Measurements from ENCODE around the gene TCEA3.

The TCEA3 gene

DNA sequence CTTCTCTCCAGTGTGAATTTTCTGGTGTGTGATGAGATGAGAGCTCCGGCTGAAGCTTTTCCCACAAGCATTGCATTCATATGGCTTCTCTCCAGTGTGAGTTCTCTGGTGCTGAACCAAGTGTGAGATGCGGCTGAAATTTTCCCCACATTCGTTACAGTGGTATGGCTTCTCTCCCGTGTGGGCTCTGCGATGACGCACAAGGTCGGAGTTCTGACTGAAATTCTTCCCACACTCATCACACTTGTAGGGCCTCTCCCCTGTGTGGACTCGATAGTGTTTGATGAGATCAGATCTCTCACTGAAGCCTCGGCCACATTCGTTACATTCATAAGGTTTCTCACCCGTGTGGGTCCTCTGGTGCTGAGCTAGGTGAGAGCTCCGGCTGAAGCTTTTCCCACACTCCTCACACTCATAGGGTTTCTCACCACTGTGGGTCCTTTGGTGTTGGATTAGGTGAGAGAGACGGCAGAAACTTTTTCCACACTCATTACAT is 62.3 kb downstream of the TCEA3 start:
- no peak for DNase-seq

DNA sequence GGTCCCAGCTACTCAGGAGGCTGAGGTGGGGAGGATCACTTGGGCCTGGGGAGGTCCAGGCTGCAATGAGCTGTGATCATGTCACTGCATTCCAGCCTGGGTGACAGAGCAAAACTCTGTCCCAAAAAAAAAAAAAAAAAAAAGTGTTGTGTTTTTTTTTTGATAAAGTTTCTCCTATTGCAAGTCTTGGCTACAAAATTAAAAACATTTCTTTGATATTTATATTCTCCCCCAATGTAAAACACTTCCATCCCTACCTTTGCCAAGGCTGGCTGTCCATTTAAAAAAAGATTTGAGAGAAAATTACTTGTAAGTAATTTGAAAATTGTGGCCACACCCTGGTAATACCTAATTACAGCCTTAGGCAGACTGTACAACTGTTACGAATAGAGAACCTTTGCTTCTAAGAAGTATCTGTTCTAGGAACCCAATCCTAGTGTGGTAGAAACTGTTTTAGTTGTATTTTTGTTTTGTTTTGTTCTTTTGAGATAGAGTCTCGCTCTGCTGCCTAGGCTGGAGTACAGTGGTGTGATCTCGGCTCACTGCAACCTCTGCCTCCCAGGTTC is 66.2 kb downstream of the TCEA3 start:
- DNase-seq, result no peak

DNA sequence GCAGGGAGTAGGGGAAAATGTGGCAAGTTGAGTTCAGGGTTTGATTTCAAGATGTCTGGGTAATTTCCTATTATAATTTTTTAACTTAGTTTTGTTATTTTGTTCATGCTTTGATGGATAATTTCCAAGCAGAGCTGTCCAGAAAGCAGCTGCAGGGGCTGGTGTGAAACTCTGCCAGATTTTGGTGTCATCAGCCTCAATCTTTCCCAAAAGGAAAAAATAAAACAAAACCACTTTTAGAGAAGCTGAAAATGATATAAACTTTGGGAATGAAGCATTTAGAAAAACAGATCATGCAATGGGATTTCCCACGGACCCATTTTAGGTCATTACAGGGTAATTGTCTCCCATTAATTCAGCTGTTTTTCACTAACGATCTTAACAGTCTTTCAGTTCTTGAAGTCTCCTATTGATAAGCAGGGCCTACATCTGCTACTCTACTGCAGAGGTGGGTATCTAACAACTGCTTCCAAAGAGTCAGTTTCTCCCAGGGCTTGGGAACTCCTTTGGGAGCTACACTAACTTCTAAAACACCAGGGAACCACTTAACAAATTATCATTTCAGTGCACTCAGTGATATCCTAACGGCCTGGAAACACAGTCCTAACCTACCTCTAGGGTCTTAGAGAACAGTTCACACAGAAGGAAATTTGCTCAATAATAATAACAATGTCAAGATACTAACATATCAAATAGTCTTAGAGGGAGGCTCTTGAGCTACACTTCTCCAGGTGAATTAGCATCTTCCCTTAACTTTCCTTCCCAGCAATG is 67.2 kb downstream of the TCEA3 start:
- no peak for DNase-seq

DNA sequence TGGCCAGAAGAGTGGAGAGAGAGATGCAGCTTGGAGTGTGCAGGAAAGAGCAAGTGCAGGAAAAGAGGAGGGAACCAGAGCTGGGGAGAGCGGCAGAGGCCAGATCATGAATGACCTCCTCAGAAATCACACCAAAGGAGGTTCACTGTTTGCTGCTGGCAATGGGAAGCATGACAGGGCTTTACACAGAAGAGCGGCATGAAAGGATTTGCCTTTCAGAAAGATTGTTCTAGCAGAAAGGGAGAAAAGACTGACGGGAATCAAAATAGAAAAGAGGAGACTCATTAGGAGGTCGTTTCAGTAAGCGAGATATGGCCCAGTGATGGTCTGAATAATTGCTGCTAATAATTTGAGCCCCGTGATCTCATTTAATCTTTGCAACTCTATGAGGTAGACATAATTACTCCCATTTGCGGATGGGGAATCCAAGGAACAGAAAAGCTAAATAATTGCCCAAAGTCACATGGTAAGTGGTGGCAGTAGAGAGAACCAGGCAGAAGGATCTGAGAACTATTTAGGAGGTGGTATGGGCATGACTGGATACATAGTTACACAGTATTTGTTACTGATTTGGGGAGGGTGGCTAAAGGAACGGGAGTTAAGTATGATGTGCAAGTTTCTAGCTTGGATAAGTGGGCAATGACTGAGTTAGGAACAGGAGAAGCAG is 67.9 kb downstream of the TCEA3 start:
- no peak for DNase-seq

DNA sequence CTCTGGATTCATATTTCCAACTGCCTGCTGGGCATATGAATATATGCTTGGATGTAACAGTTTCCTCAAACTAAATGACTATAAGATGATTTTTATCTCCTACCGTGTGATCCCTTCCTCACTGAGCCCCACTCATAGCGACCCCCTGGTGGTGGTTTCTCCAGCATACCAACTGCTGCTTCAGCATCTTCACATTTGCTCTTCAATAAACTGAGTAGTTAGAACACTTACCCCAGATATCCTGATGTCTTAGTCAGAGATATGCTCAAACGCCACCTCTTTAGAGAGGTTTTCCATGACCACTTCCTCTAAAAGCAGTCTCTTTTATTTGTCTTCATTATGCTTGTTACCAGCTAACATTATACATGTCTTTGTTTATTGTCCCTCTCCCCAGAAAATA is 70.3 kb downstream of the TCEA3 start:
- DNase-seq, result no peak

DNA sequence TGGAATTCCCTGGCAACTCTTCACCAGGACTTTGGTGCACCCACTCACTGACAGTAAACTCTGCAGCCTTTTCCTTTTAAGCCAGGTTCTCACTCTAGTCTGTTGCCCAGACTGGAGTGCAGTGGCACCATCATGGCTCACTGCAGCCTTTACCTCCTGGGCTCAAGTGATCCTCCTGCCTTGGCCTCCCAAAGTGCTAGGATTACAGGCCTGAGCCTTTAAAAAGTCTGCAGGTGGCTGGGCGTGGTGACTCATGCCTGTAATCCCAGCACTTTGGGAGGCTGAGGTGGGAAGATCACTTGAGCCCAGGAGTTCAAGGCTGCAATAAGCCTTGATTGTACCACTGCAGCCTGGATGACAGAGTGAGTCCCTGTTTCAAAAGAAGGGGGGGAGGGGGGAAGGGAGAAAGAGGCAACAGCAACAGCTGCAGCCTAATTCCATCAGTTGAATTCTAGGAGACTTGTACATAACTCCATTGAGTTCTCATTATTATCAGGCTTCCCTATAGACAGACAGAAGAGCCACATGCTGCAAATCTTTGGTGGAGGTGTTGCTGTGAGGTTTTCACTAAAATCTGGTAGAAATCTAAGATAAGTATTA is 72.4 kb downstream of the TCEA3 start:
- no peak for DNase-seq

DNA sequence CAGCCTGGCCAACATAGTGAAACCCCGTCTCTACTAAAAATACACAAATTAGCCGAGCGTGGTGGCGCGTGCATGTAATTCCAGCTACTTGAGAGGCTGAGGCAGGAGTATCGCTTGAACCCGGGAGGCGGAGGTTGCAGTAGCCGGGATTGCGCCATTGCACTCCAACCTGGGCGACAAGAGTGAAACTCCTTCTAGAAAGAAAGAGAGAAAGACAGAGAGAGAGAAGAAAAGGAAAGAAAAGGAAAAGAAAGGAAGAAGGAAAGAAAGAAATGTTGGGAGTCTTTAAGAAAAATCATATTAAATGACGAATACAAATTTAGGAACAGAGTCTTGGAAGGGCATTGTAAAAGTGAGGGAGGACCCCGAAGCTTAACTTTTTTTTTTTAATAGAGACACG is 78.6 kb downstream of the TCEA3 start:
- DNase-seq, result no peak

DNA sequence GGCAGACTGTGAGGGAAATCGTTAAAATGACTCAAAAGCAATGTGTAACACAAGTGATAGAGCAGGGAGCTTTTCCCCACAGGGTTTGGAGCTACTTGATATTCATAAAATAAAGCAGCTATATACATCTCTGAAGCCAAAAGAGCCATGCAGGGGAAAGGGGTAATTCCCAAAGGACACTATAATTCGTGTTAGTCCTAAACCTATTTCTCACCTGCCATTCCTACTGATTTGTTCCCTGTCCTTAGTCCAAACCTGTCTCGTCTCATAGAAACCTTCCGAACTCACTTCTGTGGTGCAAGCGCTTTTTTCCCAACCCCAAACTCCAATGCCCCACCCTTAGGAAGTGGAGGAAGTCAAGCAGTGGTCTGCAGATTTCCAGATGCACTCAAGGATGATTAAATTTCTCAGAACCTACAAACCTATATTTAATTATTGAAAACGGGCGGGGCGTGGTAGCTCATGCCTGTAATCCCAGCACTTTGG is 79.5 kb downstream of the TCEA3 start:
- no peak for DNase-seq

DNA sequence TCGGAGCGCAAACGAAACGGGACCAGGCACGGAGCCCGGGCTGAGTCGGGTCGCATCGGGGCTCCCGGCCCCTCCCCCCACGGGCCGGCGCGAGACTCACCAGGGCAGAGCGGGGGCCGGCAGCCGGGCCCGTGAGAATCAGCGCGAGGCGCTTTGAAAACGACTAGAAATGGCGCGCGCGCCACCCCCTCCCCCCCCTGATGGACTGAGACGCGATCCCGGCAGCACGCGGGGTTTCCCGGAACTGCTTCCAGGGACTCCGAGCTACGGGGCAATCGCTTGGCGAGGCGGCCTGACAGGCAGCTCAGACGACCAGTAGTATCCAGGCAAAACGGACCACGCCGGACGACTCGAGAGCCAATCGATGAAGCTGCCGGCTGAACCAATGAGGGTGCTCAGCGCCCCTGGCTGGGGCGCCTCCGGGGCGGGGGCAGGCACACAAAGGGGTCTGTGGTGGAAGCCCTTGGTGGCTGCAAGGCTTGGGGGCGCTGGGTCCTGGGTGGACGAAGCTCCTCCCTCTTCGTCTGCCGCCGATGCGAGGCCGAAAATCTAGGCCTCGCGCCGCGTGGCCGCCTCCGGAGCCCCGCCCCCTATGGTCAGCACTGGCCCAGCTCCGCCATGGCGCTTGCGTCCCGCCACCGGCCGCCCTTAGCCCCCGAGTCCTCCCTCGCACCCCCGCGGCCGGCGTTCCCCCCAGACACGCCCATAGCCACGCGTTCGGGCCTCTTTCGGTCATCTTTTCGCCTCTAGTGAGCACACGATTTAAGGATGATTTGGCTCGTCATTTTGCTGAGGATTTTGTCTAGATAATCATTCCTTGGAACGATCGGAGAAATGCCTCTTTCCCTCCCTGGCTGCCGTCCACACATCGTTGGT is 80.2 kb downstream of the TCEA3 start, which contains the start of gene HNRNPR:
HNRNPR (minus strand) TSS at position 174 of the 876 bp plus-strand sequence. CDS start 3,276 bp downstream, outside the sequence.
- peak; percentile 99 for DNase-seq

DNA sequence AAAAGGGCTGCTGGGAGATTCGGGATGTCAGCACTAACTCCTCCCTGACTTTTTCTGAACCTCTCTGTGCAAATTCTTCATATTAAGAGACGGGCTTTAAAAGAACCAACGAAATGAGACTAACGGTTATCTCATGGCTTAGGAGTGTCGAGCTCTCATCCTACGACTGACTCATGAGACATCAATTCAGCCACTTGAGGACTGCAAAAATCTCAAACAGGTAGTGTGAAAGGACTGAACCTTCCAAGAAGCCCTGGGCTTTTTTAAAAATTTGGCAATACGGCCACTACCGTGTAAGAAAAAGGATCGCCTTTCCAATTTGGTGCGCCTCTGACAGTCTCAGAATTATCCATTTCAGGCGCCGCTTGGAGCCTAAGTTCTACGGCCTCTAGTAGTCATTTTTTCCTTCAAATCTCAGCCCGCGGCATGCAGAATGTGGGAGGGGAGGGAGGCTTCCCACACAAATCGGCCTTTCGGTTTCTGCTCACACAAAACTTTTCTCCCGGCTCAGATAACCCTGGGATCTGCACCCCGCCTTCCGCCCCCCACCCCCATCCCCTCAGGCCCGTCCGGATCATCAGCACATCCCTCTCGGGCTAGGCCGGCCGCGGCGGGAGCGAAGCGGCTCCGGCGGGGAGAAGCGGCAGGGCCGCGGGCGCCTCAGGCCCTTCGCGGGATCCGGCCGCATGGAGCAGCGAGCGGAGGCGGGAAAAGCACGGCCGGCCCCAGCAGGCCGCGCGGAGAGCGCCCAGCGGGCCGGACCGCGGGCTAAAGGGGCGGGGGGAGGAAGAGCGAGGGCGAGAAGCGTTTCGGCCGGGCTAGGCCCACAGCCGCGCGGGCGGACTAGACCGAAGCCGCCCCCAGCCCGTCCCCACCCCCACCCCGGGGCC is 81.1 kb downstream of the TCEA3 start:
- DNase-seq, result peak; percentile 72

DNA sequence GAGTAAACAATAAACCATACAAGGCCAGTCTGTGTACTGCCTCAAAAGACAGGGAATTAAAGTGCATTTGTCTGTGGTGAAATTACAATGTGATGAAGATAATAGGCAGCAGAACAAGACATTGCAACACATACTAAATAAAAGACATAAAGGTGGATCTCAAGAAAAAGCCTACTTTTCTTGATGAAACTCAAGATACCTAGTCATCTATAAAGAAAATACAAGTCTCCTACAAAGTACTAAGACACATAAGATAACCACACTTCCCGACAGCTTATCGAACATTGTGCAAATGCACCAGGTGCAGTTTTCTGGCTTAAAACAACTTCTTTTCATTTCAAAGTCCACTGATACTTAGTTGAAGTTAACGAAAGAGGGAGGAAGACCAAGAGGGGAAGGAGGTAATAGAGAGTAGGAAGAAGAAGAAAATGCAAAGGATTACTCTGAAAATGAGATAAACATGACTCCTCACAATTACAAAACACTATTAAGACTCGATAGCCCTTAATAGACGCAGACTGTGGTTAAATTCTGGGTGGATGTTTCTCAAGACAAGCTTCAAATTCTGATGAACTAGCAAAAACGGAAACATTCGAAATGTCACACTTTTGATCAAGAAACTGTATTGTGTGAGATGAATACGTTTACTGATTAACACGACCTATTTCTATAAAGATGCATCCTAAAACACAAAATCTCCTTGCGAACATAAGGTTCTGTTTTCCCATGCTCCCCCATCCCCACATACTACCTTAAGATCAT is 82.4 kb downstream of the TCEA3 start:
- no peak for DNase-seq

DNA sequence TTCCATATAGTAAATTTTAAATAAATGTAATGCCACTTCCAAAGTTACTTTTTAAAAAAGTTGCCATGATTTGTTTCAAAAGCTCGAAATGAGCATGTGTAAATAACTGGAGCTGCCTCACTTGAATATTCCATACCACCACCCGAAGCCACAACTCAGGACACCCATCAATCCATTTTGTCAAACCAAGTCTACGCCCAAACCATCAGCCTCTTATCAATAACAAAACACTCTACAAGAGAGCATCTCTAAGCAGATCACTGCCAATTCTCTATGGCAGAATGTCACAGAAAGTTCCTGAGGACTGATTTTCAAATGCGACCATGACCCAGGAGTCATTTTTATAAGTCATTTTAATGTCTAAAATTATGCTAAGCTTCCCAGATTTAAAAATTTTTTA is 84.9 kb downstream of the TCEA3 start:
- DNase-seq, result no peak

DNA sequence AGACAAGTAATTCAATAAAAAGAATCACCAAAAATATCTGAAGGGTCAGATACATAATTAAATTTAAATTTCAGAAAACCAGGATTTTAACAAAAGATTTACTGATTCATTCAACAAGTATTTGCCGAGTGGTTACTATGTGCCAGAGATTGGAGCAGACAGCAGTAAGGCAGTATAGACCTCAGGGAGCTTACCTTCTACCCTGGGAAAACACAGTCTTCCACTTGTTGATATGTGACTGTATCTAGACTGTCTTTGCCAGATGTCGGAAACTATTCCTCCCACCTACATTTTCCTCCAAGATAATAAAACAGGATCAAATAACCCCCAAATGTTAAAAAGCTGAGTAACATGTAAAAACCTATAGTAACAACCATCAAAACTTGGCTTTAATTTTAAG is 86.7 kb downstream of the TCEA3 start:
- no peak for DNase-seq

DNA sequence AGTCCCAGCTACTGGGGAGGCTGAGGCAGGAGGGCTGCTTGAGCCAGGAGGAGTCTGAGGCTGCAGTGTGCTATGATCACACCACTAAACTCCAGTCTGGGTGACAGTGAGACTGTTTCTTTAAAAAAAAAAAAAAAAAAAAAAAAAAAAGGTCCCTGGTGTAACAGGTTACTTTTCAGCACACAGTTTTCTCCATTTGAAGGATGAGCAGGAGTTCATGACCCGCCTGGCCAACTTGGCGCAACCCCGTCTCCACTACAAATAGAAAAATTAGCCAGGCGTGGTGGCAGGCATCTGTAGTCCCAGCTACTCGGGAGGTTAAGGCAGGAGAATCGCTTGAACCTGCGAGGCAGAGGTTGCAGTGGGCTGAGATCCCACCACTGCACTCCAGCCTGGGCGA is 92.8 kb downstream of the TCEA3 start:
- DNase-seq, result no peak
